Endothelial cell of umbilical vein (primary cell): ENCODE data around the gene CCDC54. TPM values are rescaled to one million over a fixed set of nuclear protein-coding genes. Genes with fewer than 3 reads are reported as not detected.

Experiments
- BruUV-seq: library from RNA; stranded (reverse); fragments of 400-500 nt; replicated peaks from 2 replicates; lab custom pipeline; 2021; lab: Mats Ljungman, UMichigan
- CTCF ChIA-PET: fragments of 300-600, 350-600 bp; sonication (Branson Sonifier 250); formaldehyde crosslinking; loops from one replicate; lab custom pipeline; 2021; ENCODE audit warnings: antibody characterized with exemption, inconsistent platforms; lab: Charles Lee
- POLR2A ChIA-PET: fragments of 300-600, 350-600 bp; sonication (Branson Sonifier 250); formaldehyde crosslinking; loops from one replicate; lab custom pipeline; 2021; ENCODE audit warnings: antibody characterized with exemption, inconsistent platforms; lab: Charles Lee
- DNase-seq: peaks from one replicate; pipeline ENCODE4 v3.0.0-alpha.2; 2011; ENCODE audit warnings: low read depth, low spot score
- FAIRE-seq: peaks from 2 replicates; lab custom pipeline; 2011; peaks lifted over from hg19 to GRCh38; lab: Jason Lieb, UNC
- H2AFZ ChIP-seq: 2 replicates; pipeline ENCODE4 v1.6.0; 2012; ENCODE audit warnings: low read depth, low read length, control low read depth, inconsistent platforms
- H3K27ac ChIP-seq: 2 replicates; pipeline ENCODE4 v1.5.1; 2011; ENCODE audit warnings: low read depth, mild to moderate bottlenecking, control low read depth, low read length, moderate library complexity; ENCODE audit not compliant: insufficient read depth
- H3K27me3 ChIP-seq, 2 experiments: 2 replicates each; pipeline versions ENCODE4 v1.6.0 to v1.6.1; 2011; ENCODE audit warnings: low read length in 2 of 2, mixed read lengths in 1 of 2; ENCODE audit not compliant: control insufficient read depth in 2 of 2, insufficient read depth in 2 of 2
- H3K36me3 ChIP-seq, 2 experiments: 2 replicates in 1 of 2; 3 replicates in 1 of 2; pipeline ENCODE4 v1.5.1; 2011; ENCODE audit warnings: low read length in 2 of 2, mild to moderate bottlenecking in 1 of 2, moderate library complexity in 1 of 2; ENCODE audit not compliant: control insufficient read depth in 2 of 2, insufficient read depth in 2 of 2; ENCODE audit errors: extremely low read depth in 1 of 2
- H3K4me1 ChIP-seq: 3 replicates; pipeline ENCODE4 v1.5.1; 2011; ENCODE audit warnings: mild to moderate bottlenecking, low read length; ENCODE audit not compliant: control insufficient read depth, insufficient read depth; ENCODE audit errors: extremely low read depth
- H3K4me2 ChIP-seq: 2 replicates; pipeline ENCODE4 v1.6.1; 2011; ENCODE audit warnings: low read length, control low read depth, mixed read lengths; ENCODE audit not compliant: insufficient read depth
- H3K4me3 ChIP-seq, 3 experiments: fragments of 200-600 bp in 1 of 3; sonication (generic), shearing (Covaris generic) in 1 of 3; replicated peaks in 1 of 3; 2 replicates each; pipeline ENCODE4 v1.5.1; 2011 to 2016; ENCODE audit warnings: control low read depth in 3 of 3, low read length in 3 of 3, mild to moderate bottlenecking in 2 of 3, inconsistent platforms in 1 of 3, low read depth in 1 of 3, moderate library complexity in 1 of 3; ENCODE audit not compliant: insufficient read depth in 1 of 3
- H3K79me2 ChIP-seq: 2 replicates; pipeline ENCODE4 v1.6.0; 2012; ENCODE audit warnings: low read length, inconsistent platforms; ENCODE audit not compliant: control insufficient read depth, insufficient read depth
- H3K9ac ChIP-seq: replicated peaks from 2 replicates; pipeline ENCODE3; 2011; ENCODE audit warnings: low read length, control low read depth; ENCODE audit not compliant: insufficient read depth; ENCODE audit errors: extremely low read depth
- H3K9me1 ChIP-seq: replicated peaks from 3 replicates; pipeline ENCODE4 v1.6.0; 2011; ENCODE audit warnings: mild to moderate bottlenecking, low read length; ENCODE audit not compliant: control insufficient read depth, insufficient read depth; ENCODE audit errors: extremely low read depth
- H3K9me3 ChIP-seq: replicated peaks from 2 replicates; pipeline ENCODE4 v1.5.1; 2012; ENCODE audit warnings: low read length, inconsistent platforms; ENCODE audit not compliant: control insufficient read depth, insufficient read depth
- H4K20me1 ChIP-seq: replicated peaks from 2 replicates; pipeline ENCODE3; 2011; ENCODE audit warnings: mild to moderate bottlenecking, low read length; ENCODE audit not compliant: control insufficient read depth, insufficient read depth; ENCODE audit errors: extremely low read depth
- EZH2 ChIP-seq: IDR thresholded peaks from 2 replicates; pipeline ENCODE4 v1.6.1; 2012; ENCODE audit warnings: borderline replicate concordance, low read depth, mild to moderate bottlenecking, moderate library complexity, low read length, inconsistent platforms; ENCODE audit not compliant: severe bottlenecking
- FOS ChIP-seq: IDR thresholded peaks from 2 replicates; pipeline ENCODE4 v1.6.1; 2011; ENCODE audit warnings: mild to moderate bottlenecking, low read length, moderate library complexity, borderline replicate concordance; ENCODE audit not compliant: insufficient read depth
- GATA2 ChIP-seq: IDR thresholded peaks from 2 replicates; pipeline ENCODE4 v1.7.0; 2011; ENCODE audit warnings: low read depth, mild to moderate bottlenecking, moderate library complexity, mixed read lengths, low read length; ENCODE audit not compliant: insufficient read length, insufficient read depth
- JUN ChIP-seq: IDR thresholded peaks from 2 replicates; pipeline ENCODE4 v1.6.1; 2011; ENCODE audit warnings: borderline replicate concordance, low read depth; ENCODE audit not compliant: insufficient read length, insufficient read depth
- MYC ChIP-seq: IDR thresholded peaks from one replicate; pipeline ENCODE4 v1.6.1; 2011; ENCODE audit warnings: mild to moderate bottlenecking, low read depth, low read length
- POLR2A ChIP-seq: IDR thresholded peaks from 2 replicates; pipeline ENCODE4 v1.6.1; 2012; ENCODE audit warnings: low read depth, mild to moderate bottlenecking, control low read depth, low read length
- POLR2AphosphoS5 ChIP-seq: IDR thresholded peaks from 2 replicates; pipeline ENCODE4 v1.6.1; 2012; ENCODE audit warnings: low read depth, mild to moderate bottlenecking, control low read depth, low read length, moderate library complexity; ENCODE audit not compliant: insufficient read depth
- dilution Hi-C: fragments of 300-500 bp; cut with MboI; formaldehyde crosslinking; loops from one replicate; pipeline ENCODE4 v1.15.0; 2019; ENCODE audit warnings: low sequenced_read_pairs; ENCODE audit not compliant: extremely low pct_ligation_motif_present
- intact Hi-C: fragments of 100-400 bp; cut with micrococcal nuclease; formaldehyde crosslinking; loops from one replicate; pipeline ENCODE4 v1.10.0; 2022
- polyA plus RNA-seq, 4 experiments: library from polyadenylated mRNA; depleted of rRNA in 3 of 4; stranded (reverse) in 3 of 4; unstranded in 1 of 4; fragments of >200 nt; gene quantifications; 2 replicates each; pipeline versions ENCODE4 v1.2.1 to v1.2.3, GENCODE V29; 2011 to 2012; ENCODE audit warnings: missing spikeins in 1 of 4
- total RNA-seq: library from RNA; stranded (reverse); gene quantifications from 2 replicates; pipeline ENCODE4 v1.2.3, GENCODE V29; 2021
- TF ChIP-seq, protein P1 (sequence below): IDR thresholded peaks from 2 replicates; pipeline ENCODE4 v1.6.1; 2011; ENCODE audit not compliant: insufficient read depth, insufficient read length
- TF ChIP-seq, protein P2 (sequence below), 2 donors: IDR thresholded peaks; 1 replicate in 1 of 2; 2 replicates in 1 of 2; pipeline ENCODE4 v1.5.1; 2011; ENCODE audit warnings: low read length in 2 of 2, mild to moderate bottlenecking in 2 of 2, moderate library complexity in 2 of 2, control low read depth in 1 of 2, inconsistent platforms in 1 of 2, low read depth in 1 of 2; ENCODE audit not compliant: insufficient read depth in 1 of 2; ENCODE audit errors: extremely low read depth in 1 of 2

CCDC54 gene
- total and polyA plus RNA-seq, 2 donors (not counting 3 experiments of a cell fraction or from before 2014, with no cell fraction given), result not detected

DNA sequence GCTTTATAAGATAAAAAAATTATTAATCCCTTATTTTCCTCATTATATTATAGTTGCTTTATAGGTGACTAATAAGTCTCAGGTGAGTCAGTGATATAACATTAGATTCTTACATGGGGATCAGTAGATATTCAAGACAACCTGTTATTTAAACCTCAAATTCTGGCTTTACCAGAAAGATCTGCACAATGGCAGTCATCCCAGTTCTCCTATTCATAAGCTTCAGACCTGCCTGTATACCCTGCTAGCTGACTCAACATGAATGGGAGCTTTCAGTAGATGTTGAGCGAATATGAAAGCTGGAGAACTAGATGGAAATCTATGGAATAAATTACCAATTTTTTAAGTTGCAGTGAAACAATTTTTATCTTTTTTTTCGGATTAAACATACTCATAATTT is 20.5 kb upstream of the CCDC54 start:
- no peak overlapping the region for H3K27ac ChIP-seq
- no peaks in the 10 kb centered on the region for H3K4me1 ChIP-seq
- CTCF ChIA-PET, result no interaction called here
- intact Hi-C loops, result no loop called here
- no peak overlapping the region for H2AFZ ChIP-seq
- no peaks in the 10 kb centered on the region for H3K9me3 ChIP-seq
- POLR2A ChIA-PET, result no interaction called here
- H3K4me3 ChIP-seq, result no peak overlapping the region
- FAIRE-seq, result no peak
- H3K36me3 ChIP-seq, result no peaks in the 10 kb centered on the region
- H3K79me2 ChIP-seq, result no peaks in the 10 kb centered on the region
- H3K27me3 ChIP-seq, result no peaks in the 10 kb centered on the region
- H3K9me1 ChIP-seq, result no peaks in the 10 kb centered on the region
- TF ChIP-seq, protein P1, sequence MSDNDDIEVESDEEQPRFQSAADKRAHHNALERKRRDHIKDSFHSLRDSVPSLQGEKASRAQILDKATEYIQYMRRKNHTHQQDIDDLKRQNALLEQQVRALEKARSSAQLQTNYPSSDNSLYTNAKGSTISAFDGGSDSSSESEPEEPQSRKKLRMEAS, result no peak
- TF ChIP-seq EZH2 (no peak), MYC (no peak), JUN (no peak), GATA2 (no peak), FOS (no peak), POLR2A (no peak), POLR2AphosphoS5 (no peak)
- TF ChIP-seq, protein P2, sequence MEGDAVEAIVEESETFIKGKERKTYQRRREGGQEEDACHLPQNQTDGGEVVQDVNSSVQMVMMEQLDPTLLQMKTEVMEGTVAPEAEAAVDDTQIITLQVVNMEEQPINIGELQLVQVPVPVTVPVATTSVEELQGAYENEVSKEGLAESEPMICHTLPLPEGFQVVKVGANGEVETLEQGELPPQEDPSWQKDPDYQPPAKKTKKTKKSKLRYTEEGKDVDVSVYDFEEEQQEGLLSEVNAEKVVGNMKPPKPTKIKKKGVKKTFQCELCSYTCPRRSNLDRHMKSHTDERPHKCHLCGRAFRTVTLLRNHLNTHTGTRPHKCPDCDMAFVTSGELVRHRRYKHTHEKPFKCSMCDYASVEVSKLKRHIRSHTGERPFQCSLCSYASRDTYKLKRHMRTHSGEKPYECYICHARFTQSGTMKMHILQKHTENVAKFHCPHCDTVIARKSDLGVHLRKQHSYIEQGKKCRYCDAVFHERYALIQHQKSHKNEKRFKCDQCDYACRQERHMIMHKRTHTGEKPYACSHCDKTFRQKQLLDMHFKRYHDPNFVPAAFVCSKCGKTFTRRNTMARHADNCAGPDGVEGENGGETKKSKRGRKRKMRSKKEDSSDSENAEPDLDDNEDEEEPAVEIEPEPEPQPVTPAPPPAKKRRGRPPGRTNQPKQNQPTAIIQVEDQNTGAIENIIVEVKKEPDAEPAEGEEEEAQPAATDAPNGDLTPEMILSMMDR (IDR thresholded peaks at IDR 0.05; ENCODE audit: extremely low read depth in 1 of 2, insufficient read depth in 1 of 2, low read depth in 1 of 2, low read length in 2 of 2), result no peak
- H4K20me1 ChIP-seq, result no peaks in the 10 kb centered on the region
- dilution Hi-C loops, result no loop called here
- H3K9ac ChIP-seq, result no peak overlapping the region
- no TSS peak for BruUV-seq
- DNase-seq, result no peak
- H3K4me2 ChIP-seq, result no peak overlapping the region
